HepG2 (cell line): Measurements from ENCODE around the gene RAB40C. TPM values are rescaled to one million over a fixed set of nuclear protein-coding genes. Genes with fewer than 3 reads are reported as not detected.

ENCODE experiments used
- ARHGAP35 ChIP-seq: sonication (generic); formaldehyde crosslinking; IDR thresholded peaks from 2 replicates; pipeline ENCODE4 v1.9.0; 2022; ENCODE audit warnings: mild to moderate bottlenecking, inconsistent platforms, moderate library complexity, missing genetic modification reagents, borderline replicate concordance
- BATF2 ChIP-seq: sonication (generic); formaldehyde crosslinking; IDR thresholded peaks from 2 replicates; pipeline ENCODE4 v1.8.0; 2022; ENCODE audit warnings: mild to moderate bottlenecking, missing genetic modification reagents, moderate library complexity
- BCL6 ChIP-seq: IDR thresholded peaks from 2 replicates; pipeline ENCODE4 v1.6.1; 2016; ENCODE audit warnings: missing genetic modification reagents, missing compliant biosample characterization
- CBX1 ChIP-seq: IDR thresholded peaks from one replicate; pipeline ENCODE4 v1.6.1; 2016; ENCODE audit warnings: antibody characterized with exemption, low read depth
- ERF ChIP-seq: IDR thresholded peaks from 2 replicates; pipeline ENCODE4 v1.6.1; 2018; ENCODE audit warnings: missing biosample characterization, missing genetic modification reagents
- HDAC6 ChIP-seq: fragments of 200-600 bp; sonication (generic); IDR thresholded peaks from 2 replicates; pipeline ENCODE4 v1.7.0; 2017; ENCODE audit warnings: mild to moderate bottlenecking, antibody characterized with exemption, low read length, low read depth
- HIVEP1 ChIP-seq: sonication (generic); formaldehyde crosslinking; IDR thresholded peaks from 2 replicates; pipeline ENCODE4 v1.4.0; 2020; ENCODE audit warnings: mild to moderate bottlenecking, missing genetic modification reagents
- PLRG1 ChIP-seq: fragments of 450-650 bp; conservative IDR thresholded peaks from 2 replicates; pipeline ENCODE4 v1.6.1; 2016
- PRPF4 ChIP-seq: fragments of 200-400 bp; formaldehyde crosslinking; IDR thresholded peaks from 2 replicates; pipeline ENCODE4 v1.6.1; 2016; ENCODE audit warnings: low read length, low read depth; ENCODE audit not compliant: poor library complexity, severe bottlenecking
- SIN3A ChIP-seq: IDR thresholded peaks from 2 replicates; pipeline ENCODE4 v1.6.1; 2011; ENCODE audit warnings: low read depth, mild to moderate bottlenecking, control low read depth, low read length, borderline replicate concordance
- SP1 ChIP-seq, 2 experiments: fragments of 450-650 bp in 1 of 2; sonication (generic) in 1 of 2; formaldehyde crosslinking in 1 of 2; IDR thresholded peaks; 2 replicates each; pipeline versions ENCODE4 v1.4.0 to v1.6.1; 2016 to 2020; ENCODE audit warnings: missing genetic modification reagents in 1 of 2
- TCF7 ChIP-seq: sonication (generic); IDR thresholded peaks from 2 replicates; pipeline ENCODE4 v1.6.1; 2016; ENCODE audit warnings: antibody characterized with exemption, low read depth
- THAP8 ChIP-seq: sonication (generic); formaldehyde crosslinking; IDR thresholded peaks from 2 replicates; pipeline ENCODE4 v1.5.1; 2020; ENCODE audit warnings: missing genetic modification reagents, mild to moderate bottlenecking, borderline replicate concordance
- TMF1 ChIP-seq: sonication (generic); formaldehyde crosslinking; IDR thresholded peaks from 2 replicates; pipeline ENCODE4 v1.8.1; 2022; ENCODE audit warnings: low read depth, missing genetic modification reagents
- ZFP62 ChIP-seq: sonication (generic); formaldehyde crosslinking; IDR thresholded peaks from 2 replicates; pipeline ENCODE4 v1.4.0; 2020; ENCODE audit warnings: missing genetic modification reagents
- ZKSCAN5 ChIP-seq: sonication (generic); formaldehyde crosslinking; IDR thresholded peaks from 2 replicates; pipeline ENCODE4 v1.5.1; 2020; ENCODE audit warnings: mild to moderate bottlenecking, missing genetic modification reagents
- ZNF136 ChIP-seq: sonication (generic); formaldehyde crosslinking; IDR thresholded peaks from 2 replicates; pipeline ENCODE4 v1.8.1; 2022; ENCODE audit warnings: low read depth, mild to moderate bottlenecking, moderate library complexity, missing genetic modification reagents
- ZNF367 ChIP-seq: sonication (generic); formaldehyde crosslinking; IDR thresholded peaks from 2 replicates; pipeline ENCODE4 v1.4.0; 2020; ENCODE audit warnings: missing genetic modification reagents, borderline replicate concordance
- ZNF7 ChIP-seq: IDR thresholded peaks from 2 replicates; pipeline ENCODE4 v1.6.1; 2016; ENCODE audit warnings: missing biosample characterization, missing genetic modification reagents
- ZNF740 ChIP-seq: sonication (generic); formaldehyde crosslinking; IDR thresholded peaks from 2 replicates; pipeline ENCODE4 v1.4.0; 2020; ENCODE audit warnings: missing genetic modification reagents
- ZNF782 ChIP-seq: sonication (generic); formaldehyde crosslinking; IDR thresholded peaks from 2 replicates; pipeline ENCODE4 v1.4.0; 2020; ENCODE audit warnings: missing genetic modification reagents, mild to moderate bottlenecking, borderline replicate concordance
- ZSCAN20 ChIP-seq: sonication (generic); formaldehyde crosslinking; IDR thresholded peaks from 2 replicates; pipeline ENCODE4 v1.4.0; 2020; ENCODE audit warnings: missing genetic modification reagents, mild to moderate bottlenecking, borderline replicate concordance
- polyA plus RNA-seq, 8 experiments: library from polyadenylated mRNA; depleted of rRNA in 3 of 8; stranded (reverse) in 7 of 8; unstranded in 1 of 8; fragments of >200 nt; fragmentation: Illumina TruSeq in 4 of 8; extraction: Trizol in 4 of 8; gene quantifications; 2 replicates each; pipeline versions ENCODE4 v1.2.1 to v1.2.3, GENCODE V29; 2011 to 2016; ENCODE audit warnings: low read depth in 4 of 8, missing spikeins in 1 of 8, mixed read lengths in 1 of 8; ENCODE audit not compliant: insufficient read depth in 1 of 8
- total RNA-seq, 5 experiments: library from RNA; depleted of rRNA; stranded (reverse); fragments of >200 nt; fragmentation: Illumina TruSeq; extraction: Trizol; gene quantifications; 2 replicates each; pipeline ENCODE4 v1.2.3, GENCODE V29; 2016; ENCODE audit warnings: low read depth in 1 of 5
- TF ChIP-seq, protein P1 (sequence below): fragments of 450-650 bp; IDR thresholded peaks from 2 replicates; pipeline ENCODE4 v1.6.1; 2016
- TF ChIP-seq, protein P2 (sequence below): sonication (generic); formaldehyde crosslinking; IDR thresholded peaks from 2 replicates; pipeline ENCODE4 v1.5.1; 2020; ENCODE audit warnings: missing genetic modification reagents, mild to moderate bottlenecking, borderline replicate concordance

Gene RAB40C
- total and polyA plus RNA-seq, 2 of the 13 experiments (the other 11 are each of a cell fraction or from before 2014, with no cell fraction given) = 7.7 to 11.5 TPM

GRCh38 chr16:588889-589657, 793 bp upstream of the RAB40C start (continued):
- 0 out of 2 replicates have a peak, but pooled peaks have one; percentile 8 for TF ChIP-seq BCL6
- 0 out of 2 replicates have a peak, but pooled peaks have one; percentile 16 for TF ChIP-seq ZNF136 (CRISPR knock-in tag)
- TF ChIP-seq HDAC6 = no peak
- TF ChIP-seq SIN3A = peak; percentile 42; the same call in 1 of the 2 replicates
- peak; percentile 78 for TF ChIP-seq HIVEP1 (CRISPR knock-in tag)
- TF ChIP-seq ZNF367 (CRISPR knock-in tag) = no peak
- TF ChIP-seq ZNF782 (CRISPR knock-in tag) = peak; percentile 62; the same call in 1 of the 2 replicates
- TF ChIP-seq ZNF7 (CRISPR knock-in tag) = no peak
- TF ChIP-seq, protein P1, sequence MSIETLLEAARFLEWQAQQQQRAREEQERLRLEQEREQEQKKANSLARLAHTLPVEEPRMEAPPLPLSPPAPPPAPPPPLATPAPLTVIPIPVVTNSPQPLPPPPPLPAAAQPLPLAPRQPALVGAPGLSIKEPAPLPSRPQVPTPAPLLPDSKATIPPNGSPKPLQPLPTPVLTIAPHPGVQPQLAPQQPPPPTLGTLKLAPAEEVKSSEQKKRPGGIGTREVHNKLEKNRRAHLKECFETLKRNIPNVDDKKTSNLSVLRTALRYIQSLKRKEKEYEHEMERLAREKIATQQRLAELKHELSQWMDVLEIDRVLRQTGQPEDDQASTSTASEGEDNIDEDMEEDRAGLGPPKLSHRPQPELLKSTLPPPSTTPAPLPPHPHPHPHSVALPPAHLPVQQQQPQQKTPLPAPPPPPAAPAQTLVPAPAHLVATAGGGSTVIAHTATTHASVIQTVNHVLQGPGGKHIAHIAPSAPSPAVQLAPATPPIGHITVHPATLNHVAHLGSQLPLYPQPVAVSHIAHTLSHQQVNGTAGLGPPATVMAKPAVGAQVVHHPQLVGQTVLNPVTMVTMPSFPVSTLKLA = 0 out of 2 replicates have a peak, but pooled peaks have one; percentile 21
- peak; percentile 51; the same call in 1 of the 2 replicates for TF ChIP-seq ARHGAP35 (CRISPR knock-in tag)
- no peak for TF ChIP-seq TMF1 (CRISPR knock-in tag)
- no peak for TF ChIP-seq SP1 (IDR thresholded peaks at IDR 0.05)
- no peak; the same call in 1 of the 2 replicates for TF ChIP-seq SP1 (CRISPR knock-in tag; IDR thresholded peaks at IDR 0.05)
- TF ChIP-seq TCF7 = no peak
- TF ChIP-seq CBX1 = no peak
- no peak for TF ChIP-seq ZFP62 (CRISPR knock-in tag)
- no peak for TF ChIP-seq PRPF4
- no peak for TF ChIP-seq ZKSCAN5 (CRISPR knock-in tag)
- no peak; the same call in 1 of the 2 replicates for TF ChIP-seq ERF (CRISPR knock-in tag)
- TF ChIP-seq ZNF740 (CRISPR knock-in tag) = 0 out of 2 replicates have a peak, but pooled peaks have one; percentile 34
- no peak for TF ChIP-seq BATF2 (CRISPR knock-in tag)
- no peak for TF ChIP-seq PLRG1
- TF ChIP-seq THAP8 (CRISPR knock-in tag) = 0 out of 2 replicates have a peak, but pooled peaks have one; percentile 11
- TF ChIP-seq ZSCAN20 (CRISPR knock-in tag) = no peak
- TF ChIP-seq, protein P2, sequence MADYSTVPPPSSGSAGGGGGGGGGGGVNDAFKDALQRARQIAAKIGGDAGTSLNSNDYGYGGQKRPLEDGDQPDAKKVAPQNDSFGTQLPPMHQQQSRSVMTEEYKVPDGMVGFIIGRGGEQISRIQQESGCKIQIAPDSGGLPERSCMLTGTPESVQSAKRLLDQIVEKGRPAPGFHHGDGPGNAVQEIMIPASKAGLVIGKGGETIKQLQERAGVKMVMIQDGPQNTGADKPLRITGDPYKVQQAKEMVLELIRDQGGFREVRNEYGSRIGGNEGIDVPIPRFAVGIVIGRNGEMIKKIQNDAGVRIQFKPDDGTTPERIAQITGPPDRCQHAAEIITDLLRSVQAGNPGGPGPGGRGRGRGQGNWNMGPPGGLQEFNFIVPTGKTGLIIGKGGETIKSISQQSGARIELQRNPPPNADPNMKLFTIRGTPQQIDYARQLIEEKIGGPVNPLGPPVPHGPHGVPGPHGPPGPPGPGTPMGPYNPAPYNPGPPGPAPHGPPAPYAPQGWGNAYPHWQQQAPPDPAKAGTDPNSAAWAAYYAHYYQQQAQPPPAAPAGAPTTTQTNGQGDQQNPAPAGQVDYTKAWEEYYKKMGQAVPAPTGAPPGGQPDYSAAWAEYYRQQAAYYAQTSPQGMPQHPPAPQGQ = no peak
